HepG2 (cell line): Measurements from ENCODE around the gene HMGCS2. TPM values are rescaled to one million over a fixed set of nuclear protein-coding genes. Genes with fewer than 3 reads are reported as not detected.
A peak's percentile ranks its signal among the peaks of the same experiment; 100 is the strongest.

Source experiments
- HMG20A ChIP-seq: IDR thresholded peaks from 2 replicates; pipeline ENCODE4 v1.6.1; 2016; ENCODE audit warnings: borderline replicate concordance
- MAFK ChIP-seq, 2 experiments: IDR thresholded peaks in 1 of 2; conservative IDR thresholded peaks in 1 of 2; 2 replicates each; pipeline ENCODE4 v1.6.1; 2011; ENCODE audit warnings: improper control_type of control experiment in 2 of 2, low read length in 2 of 2
- POLR2G ChIP-seq: fragments of 200-400 bp; formaldehyde crosslinking; IDR thresholded peaks from 2 replicates; pipeline ENCODE4 v1.6.1; 2018; ENCODE audit warnings: mild to moderate bottlenecking, low read depth, low read length, moderate library complexity
- TCF7 ChIP-seq: sonication (generic); IDR thresholded peaks from 2 replicates; pipeline ENCODE4 v1.6.1; 2016; ENCODE audit warnings: antibody characterized with exemption, low read depth
- ZFAT ChIP-seq: sonication (generic); formaldehyde crosslinking; conservative IDR thresholded peaks from 2 replicates; pipeline ENCODE4 v1.8.1; 2023; ENCODE audit warnings: missing genetic modification reagents, inconsistent platforms
- ZNF205 ChIP-seq: IDR thresholded peaks from 2 replicates; pipeline ENCODE4 v1.6.1; 2018; ENCODE audit warnings: missing biosample characterization, missing genetic modification reagents
- ZNF883 ChIP-seq: sonication (generic); formaldehyde crosslinking; IDR thresholded peaks from 2 replicates; pipeline ENCODE4 v1.5.1; 2020; ENCODE audit warnings: mild to moderate bottlenecking, missing genetic modification reagents; ENCODE audit errors: not compliant biosample characterization
- polyA plus RNA-seq, 8 experiments: library from polyadenylated mRNA; depleted of rRNA in 3 of 8; stranded (reverse) in 7 of 8; unstranded in 1 of 8; fragments of >200 nt; fragmentation: Illumina TruSeq in 4 of 8; extraction: Trizol in 4 of 8; gene quantifications; 2 replicates each; pipeline versions ENCODE4 v1.2.1 to v1.2.3, GENCODE V29; 2011 to 2016; ENCODE audit warnings: low read depth in 4 of 8, missing spikeins in 1 of 8, mixed read lengths in 1 of 8; ENCODE audit not compliant: insufficient read depth in 1 of 8
- total RNA-seq, 5 experiments: library from RNA; depleted of rRNA; stranded (reverse); fragments of >200 nt; fragmentation: Illumina TruSeq; extraction: Trizol; gene quantifications; 2 replicates each; pipeline ENCODE4 v1.2.3, GENCODE V29; 2016; ENCODE audit warnings: low read depth in 1 of 5
- TF ChIP-seq, protein P1 (sequence below): IDR thresholded peaks from 2 replicates; pipeline ENCODE4 v1.6.1; 2016; ENCODE audit warnings: low read depth
- TF ChIP-seq, protein P2 (sequence below): IDR thresholded peaks from 2 replicates; pipeline ENCODE4 v1.6.1; 2016; ENCODE audit warnings: low read depth, missing genetic modification reagents, missing compliant biosample characterization
- TF ChIP-seq, protein P3 (sequence below): sonication (generic); formaldehyde crosslinking; IDR thresholded peaks from 2 replicates; pipeline ENCODE4 v1.4.0; 2020; ENCODE audit warnings: missing genetic modification reagents
- TF ChIP-seq, protein P4 (sequence below), 2 experiments: sonication (generic) in 1 of 2; formaldehyde crosslinking in 1 of 2; IDR thresholded peaks; 2 replicates each; pipeline versions ENCODE4 v1.4.0 to v1.6.1; 2016 to 2020; ENCODE audit warnings: borderline replicate concordance in 1 of 2, low read depth in 1 of 2, mild to moderate bottlenecking in 1 of 2, missing genetic modification reagents in 1 of 2

HMGCS2 gene
- total and polyA plus RNA-seq, 2 of the 13 experiments (the other 11 are each of a cell fraction or from before 2014, with no cell fraction given), result 0.44 to 1.5 TPM

DNA sequence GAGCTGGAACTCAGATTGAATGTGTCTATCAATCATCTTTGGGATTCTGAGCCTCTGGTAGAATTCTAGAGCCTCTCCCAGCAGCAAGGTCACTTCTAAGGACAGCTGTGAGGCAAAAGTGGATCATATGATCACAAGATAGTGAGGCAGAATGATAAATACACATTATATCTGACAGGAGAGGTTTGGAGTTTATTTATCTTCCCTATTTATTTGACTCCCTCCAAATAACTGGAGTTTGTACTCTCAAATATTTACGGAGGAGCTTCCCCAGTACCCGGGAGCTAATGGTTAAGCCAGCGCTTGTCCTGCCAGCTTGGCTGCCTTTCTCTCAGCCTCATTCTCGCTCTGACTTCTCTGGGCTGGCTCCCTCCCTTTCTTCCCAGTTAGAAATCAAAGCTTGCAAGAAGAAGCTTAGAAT lies 2.3 kb downstream of the HMGCS2 start (continued):
- TF ChIP-seq, protein P1, sequence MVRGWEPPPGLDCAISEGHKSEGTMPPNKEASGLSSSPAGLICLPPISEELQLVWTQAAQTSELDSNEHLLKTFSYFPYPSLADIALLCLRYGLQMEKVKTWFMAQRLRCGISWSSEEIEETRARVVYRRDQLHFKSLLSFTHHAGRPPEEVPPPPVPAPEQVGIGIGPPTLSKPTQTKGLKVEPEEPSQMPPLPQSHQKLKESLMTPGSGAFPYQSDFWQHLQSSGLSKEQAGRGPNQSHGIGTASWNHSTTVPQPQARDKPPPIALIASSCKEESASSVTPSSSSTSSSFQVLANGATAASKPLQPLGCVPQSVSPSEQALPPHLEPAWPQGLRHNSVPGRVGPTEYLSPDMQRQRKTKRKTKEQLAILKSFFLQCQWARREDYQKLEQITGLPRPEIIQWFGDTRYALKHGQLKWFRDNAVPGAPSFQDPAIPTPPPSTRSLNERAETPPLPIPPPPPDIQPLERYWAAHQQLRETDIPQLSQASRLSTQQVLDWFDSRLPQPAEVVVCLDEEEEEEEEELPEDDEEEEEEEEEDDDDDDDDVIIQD, result no peak; the same call in 1 of the 2 replicates
- no peak for TF ChIP-seq ZNF883 (CRISPR knock-in tag)
- TF ChIP-seq, protein P2, sequence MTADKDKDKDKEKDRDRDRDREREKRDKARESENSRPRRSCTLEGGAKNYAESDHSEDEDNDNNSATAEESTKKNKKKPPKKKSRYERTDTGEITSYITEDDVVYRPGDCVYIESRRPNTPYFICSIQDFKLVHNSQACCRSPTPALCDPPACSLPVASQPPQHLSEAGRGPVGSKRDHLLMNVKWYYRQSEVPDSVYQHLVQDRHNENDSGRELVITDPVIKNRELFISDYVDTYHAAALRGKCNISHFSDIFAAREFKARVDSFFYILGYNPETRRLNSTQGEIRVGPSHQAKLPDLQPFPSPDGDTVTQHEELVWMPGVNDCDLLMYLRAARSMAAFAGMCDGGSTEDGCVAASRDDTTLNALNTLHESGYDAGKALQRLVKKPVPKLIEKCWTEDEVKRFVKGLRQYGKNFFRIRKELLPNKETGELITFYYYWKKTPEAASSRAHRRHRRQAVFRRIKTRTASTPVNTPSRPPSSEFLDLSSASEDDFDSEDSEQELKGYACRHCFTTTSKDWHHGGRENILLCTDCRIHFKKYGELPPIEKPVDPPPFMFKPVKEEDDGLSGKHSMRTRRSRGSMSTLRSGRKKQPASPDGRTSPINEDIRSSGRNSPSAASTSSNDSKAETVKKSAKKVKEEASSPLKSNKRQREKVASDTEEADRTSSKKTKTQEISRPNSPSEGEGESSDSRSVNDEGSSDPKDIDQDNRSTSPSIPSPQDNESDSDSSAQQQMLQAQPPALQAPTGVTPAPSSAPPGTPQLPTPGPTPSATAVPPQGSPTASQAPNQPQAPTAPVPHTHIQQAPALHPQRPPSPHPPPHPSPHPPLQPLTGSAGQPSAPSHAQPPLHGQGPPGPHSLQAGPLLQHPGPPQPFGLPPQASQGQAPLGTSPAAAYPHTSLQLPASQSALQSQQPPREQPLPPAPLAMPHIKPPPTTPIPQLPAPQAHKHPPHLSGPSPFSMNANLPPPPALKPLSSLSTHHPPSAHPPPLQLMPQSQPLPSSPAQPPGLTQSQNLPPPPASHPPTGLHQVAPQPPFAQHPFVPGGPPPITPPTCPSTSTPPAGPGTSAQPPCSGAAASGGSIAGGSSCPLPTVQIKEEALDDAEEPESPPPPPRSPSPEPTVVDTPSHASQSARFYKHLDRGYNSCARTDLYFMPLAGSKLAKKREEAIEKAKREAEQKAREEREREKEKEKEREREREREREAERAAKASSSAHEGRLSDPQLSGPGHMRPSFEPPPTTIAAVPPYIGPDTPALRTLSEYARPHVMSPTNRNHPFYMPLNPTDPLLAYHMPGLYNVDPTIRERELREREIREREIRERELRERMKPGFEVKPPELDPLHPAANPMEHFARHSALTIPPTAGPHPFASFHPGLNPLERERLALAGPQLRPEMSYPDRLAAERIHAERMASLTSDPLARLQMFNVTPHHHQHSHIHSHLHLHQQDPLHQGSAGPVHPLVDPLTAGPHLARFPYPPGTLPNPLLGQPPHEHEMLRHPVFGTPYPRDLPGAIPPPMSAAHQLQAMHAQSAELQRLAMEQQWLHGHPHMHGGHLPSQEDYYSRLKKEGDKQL (CRISPR knock-in tag), result peak; percentile 90
- peak; percentile 87; the same call in 1 of the 2 replicates for TF ChIP-seq HMG20A (CRISPR knock-in tag)
- TF ChIP-seq ZNF205 (CRISPR knock-in tag), result no peak
- TF ChIP-seq, protein P3, sequence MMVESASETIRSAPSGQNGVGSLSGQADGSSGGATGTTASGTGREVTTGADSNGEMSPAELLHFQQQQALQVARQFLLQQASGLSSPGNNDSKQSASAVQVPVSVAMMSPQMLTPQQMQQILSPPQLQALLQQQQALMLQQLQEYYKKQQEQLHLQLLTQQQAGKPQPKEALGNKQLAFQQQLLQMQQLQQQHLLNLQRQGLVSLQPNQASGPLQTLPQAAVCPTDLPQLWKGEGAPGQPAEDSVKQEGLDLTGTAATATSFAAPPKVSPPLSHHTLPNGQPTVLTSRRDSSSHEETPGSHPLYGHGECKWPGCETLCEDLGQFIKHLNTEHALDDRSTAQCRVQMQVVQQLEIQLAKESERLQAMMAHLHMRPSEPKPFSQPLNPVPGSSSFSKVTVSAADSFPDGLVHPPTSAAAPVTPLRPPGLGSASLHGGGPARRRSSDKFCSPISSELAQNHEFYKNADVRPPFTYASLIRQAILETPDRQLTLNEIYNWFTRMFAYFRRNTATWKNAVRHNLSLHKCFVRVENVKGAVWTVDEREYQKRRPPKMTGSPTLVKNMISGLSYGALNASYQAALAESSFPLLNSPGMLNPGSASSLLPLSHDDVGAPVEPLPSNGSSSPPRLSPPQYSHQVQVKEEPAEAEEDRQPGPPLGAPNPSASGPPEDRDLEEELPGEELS (CRISPR knock-in tag), result peak; percentile 92
- no peak for TF ChIP-seq MAFK (conservative IDR thresholded peaks at IDR 0.05 in 1 of 2, IDR thresholded peaks at IDR 0.05 in 1 of 2; ENCODE audit: low read length in 2 of 2)
- TF ChIP-seq, protein P4, sequence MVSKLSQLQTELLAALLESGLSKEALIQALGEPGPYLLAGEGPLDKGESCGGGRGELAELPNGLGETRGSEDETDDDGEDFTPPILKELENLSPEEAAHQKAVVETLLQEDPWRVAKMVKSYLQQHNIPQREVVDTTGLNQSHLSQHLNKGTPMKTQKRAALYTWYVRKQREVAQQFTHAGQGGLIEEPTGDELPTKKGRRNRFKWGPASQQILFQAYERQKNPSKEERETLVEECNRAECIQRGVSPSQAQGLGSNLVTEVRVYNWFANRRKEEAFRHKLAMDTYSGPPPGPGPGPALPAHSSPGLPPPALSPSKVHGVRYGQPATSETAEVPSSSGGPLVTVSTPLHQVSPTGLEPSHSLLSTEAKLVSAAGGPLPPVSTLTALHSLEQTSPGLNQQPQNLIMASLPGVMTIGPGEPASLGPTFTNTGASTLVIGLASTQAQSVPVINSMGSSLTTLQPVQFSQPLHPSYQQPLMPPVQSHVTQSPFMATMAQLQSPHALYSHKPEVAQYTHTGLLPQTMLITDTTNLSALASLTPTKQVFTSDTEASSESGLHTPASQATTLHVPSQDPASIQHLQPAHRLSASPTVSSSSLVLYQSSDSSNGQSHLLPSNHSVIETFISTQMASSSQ (IDR thresholded peaks at IDR 0.05; ENCODE audit: low read depth), result peak; percentile 81
- TF ChIP-seq, protein P4 (CRISPR knock-in tag; IDR thresholded peaks at IDR 0.05; ENCODE audit: borderline replicate concordance), result peak; percentile 88; the same call in 1 of the 2 replicates
- TF ChIP-seq TCF7, result peak; percentile 55
- TF ChIP-seq POLR2G, result no peak
- TF ChIP-seq ZFAT, result no peak
